Stimulated activated CD8-positive, alpha-beta memory T cell treated with anti-CD3 and anti-CD28 coated beads, Interleukin-4, amount 100 ng/mL, for 24 hours (primary cell): ENCODE data around the gene CBX5.
"Not testable (repeated sequence)": the region's sequence is repeated elsewhere in the genome, so short reads cannot be mapped to it uniquely, and the experiment has no call there.

ENCODE experiments used
- DNase-seq: peaks from one replicate; pipeline ENCODE4 v3.0.0-alpha.2; 2020; ENCODE audit warnings: low read depth

CBX5 gene

GRCh38 chr12:54279632-54280467 is at the start of gene CBX5:
Gene CBX5 (minus strand): TSS chr12:54280122. CDS start chr12:54257650, 22,472 bp downstream.
- peak; percentile 99 for DNase-seq

DNA sequence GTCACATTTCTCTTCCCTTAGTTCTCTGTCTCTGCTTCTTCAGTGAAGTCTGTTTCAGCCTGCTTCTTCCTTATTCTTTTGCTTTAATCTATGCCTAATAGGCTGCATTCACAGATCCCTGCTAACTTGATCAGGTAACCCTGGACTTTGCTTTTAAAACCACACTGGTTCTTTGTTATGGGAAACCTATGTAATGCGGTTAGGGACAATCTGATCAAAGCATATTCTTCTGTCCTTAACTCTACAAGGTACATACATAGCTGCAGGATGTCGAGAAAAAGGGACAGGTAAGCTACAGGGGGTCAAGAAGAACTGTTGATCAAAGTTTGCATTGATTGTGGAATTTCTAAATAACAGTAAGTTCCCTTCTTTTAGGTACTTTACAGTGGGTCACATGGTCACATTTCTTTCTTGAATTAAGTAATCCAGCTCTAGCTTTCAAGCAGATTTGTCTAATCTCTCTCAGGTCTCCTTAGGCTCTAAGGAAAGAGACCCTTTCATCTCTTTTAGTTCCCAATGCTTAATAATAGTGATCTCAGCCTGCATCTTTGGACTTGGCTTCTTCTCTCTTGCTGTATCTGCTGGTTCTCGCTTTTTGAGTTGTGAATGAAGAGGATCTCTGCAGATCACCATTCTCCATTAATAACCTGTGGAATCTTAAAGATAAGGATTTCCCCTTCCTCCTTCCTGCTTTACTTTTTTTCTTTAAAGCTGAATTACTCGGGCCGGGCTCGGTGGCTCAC is 48.8 kb upstream of the CBX5 start:
- DNase-seq, result no peak

DNA sequence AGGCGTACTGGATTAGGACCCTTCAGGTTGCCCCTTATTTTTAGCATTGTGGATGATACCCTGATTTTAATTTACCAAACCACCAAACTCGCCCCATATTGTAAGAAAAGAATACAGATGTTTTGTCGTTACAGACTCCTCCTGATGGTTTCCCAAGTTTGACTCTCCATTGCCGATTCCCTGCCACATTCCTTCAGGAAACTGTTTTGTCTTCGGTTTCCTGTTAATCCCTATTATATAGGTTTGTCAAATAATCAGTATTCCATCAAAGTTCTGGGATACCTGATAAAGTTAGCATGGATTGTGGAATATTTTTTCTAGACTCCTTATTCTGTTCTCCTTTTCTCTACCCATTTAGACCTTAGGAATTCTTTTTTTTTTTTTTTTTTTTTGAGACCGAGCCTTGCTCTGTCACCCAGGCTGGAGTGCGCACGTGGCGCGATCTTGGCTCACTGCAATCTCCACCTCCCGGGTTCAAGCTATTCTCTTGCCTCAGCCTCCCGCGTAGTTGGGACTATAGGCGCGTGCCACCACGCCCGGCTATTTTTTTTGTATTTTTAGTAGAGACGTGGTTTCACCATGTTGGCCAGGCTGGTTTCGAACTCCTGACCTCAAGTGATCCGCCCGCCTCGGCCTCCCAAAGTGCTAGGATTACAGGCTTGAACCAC is 45.7 kb upstream of the CBX5 start:
- DNase-seq, result not testable (repeated sequence)

DNA sequence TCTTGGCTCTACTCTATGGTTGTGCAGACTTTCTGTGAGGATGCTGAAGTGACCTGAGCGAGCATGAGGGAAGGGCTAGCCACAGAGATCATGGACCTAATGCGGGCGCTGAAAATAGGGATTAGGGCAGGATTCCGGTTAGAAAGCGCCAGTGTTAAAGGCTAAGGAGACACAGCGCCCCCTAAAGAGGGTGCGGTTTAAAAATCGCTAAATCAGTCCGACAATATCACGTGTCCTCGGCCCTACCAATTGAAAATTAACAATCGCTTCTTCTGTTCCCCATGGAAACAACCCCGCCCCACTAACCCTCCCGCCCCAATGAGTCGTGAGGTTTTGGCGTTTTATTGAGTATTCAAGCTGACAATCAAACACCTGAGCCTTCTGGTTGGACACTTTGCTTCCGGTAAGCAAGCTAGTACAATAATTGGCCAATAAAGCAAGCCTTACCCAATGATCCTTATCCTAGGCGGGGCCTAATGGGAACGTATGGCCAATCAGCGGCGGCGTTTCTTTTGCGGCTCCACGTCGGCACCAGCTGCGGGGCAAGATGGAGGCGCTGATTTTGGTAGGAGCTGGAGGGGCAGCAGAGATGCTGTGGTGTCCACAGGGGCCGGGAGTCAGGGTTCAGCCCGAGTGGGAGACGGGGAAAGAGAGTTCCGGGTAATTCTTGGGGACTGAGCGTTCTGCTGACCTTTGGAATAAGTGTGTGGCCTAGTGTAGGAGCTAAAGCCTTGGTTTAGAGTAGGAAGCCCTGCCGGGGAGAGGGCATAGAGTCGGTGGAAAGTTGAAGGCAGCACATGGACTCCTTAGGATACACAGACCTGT is 44.9 kb upstream of the CBX5 start, which contains the start of gene COPZ1:
TSS of gene COPZ1 (plus strand) at position 515 of the 825 bp plus-strand sequence. CDS start at position 548, 33 bp downstream.
- peak; percentile 86 for DNase-seq

- DNase-seq, result no peak
Measured at GRCh38 chr12:54321363-54321762, 41.4 kb upstream of the CBX5 start.

GRCh38 chr12:54312309-54312708 is 32.4 kb upstream of the CBX5 start:
- not testable (repeated sequence) for DNase-seq

- no peak for DNase-seq
Measured at GRCh38 chr12:54311051-54311450, 31.1 kb upstream of the CBX5 start.

GRCh38 chr12:54306925-54307741 is 27.2 kb upstream of the CBX5 start:
- DNase-seq, result peak; percentile 16

- no peak for DNase-seq
Measured at GRCh38 chr12:54304187-54304810, 24.4 kb upstream of the CBX5 start.

- no peak for DNase-seq
Measured at GRCh38 chr12:54303640-54304039, 23.7 kb upstream of the CBX5 start.

DNA sequence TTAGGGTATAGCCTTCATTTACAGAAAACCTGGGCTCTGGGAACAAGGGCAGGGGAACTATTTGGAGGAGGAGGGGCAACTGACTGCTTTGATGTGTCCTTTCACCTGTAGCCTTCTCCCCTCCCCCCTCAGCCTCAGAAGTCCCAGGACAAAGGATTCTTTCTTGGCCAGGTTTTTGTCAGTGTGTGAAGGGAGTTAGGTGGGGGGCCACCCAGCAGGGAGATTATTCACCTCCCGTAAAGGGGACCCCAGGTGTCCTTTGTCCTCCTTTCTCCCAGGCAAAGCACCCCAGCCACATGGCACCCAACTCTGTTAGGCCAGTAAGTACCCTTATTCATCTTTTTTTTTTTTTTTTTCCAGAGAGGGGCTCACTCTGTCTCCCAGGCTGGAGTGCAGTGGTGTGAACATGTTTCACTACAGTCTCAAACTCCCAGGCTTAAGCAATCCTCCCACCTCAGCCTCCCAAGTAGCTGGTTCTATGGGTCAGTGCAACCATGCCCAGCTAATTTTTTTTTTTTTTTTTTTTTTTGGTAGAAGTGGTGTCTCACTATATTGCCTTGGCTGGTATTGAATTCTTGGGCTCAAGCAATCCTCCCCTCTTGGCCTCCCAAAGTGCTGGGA is 21.6 kb upstream of the CBX5 start:
- no peak for DNase-seq

DNA sequence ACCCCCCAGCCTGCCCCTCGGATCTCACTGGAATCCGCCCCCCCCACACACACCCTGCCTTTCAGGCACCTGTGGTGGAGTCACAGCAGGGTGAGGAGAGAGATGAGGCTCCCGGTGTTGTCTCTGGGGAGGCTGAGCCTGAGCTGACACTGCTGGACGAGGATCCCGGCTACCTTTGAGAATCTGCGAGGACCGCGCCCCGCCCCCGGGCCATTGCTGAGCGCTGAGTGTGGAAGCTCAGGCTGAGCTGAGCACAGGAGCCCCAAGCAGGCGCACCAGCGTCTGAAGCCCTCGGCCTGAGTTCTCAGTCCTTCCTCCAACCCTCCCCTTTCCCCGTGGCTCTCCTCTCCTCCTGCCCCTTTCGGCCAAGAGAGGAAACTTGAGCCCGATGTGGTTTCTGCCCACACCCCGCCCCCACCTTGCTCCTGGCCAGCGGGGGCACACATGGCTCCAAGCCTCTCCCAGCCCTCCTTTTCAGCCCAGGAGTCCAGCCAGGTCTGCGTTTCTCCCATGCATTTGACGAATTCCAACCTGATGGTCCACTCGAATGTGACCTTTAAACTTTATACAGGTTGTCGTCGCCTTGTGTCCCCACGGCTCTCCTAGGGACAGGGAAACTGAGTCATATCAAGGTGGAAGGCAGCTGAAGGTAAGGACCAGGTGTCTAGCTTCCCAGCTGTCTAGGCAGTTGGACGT is 21.0 kb upstream of the CBX5 start, which contains the start of gene NFE2:
TSS of gene NFE2 (minus strand) at position 284 of the 696 bp plus-strand sequence. CDS start 5,767 bp downstream, outside the sequence.
- DNase-seq, result no peak

DNA sequence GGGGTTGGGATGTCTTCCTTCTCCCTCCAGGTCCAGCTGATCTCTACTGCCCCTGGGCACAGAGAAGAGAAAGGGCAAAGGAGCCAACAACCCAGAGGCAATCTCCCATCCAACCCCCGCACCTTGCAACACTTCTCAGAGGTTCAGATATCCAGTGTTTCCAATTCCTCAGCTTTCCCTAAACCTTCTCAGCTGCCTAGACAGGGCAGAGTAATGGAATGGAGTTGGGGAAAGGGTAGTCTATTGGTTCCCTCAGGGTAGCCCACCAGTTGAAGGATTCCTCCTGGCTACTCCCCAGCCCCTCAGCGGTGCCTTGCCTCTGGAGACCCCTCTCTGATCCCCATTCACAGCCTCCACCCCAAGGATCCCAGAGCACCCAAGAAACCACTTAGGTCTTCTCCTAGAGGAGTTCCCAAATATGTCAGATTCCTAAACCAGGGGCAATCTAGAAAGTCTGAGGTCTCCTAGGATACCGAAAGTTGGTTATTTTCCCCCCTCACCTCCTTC is 20.4 kb upstream of the CBX5 start:
- DNase-seq, result no peak

DNA sequence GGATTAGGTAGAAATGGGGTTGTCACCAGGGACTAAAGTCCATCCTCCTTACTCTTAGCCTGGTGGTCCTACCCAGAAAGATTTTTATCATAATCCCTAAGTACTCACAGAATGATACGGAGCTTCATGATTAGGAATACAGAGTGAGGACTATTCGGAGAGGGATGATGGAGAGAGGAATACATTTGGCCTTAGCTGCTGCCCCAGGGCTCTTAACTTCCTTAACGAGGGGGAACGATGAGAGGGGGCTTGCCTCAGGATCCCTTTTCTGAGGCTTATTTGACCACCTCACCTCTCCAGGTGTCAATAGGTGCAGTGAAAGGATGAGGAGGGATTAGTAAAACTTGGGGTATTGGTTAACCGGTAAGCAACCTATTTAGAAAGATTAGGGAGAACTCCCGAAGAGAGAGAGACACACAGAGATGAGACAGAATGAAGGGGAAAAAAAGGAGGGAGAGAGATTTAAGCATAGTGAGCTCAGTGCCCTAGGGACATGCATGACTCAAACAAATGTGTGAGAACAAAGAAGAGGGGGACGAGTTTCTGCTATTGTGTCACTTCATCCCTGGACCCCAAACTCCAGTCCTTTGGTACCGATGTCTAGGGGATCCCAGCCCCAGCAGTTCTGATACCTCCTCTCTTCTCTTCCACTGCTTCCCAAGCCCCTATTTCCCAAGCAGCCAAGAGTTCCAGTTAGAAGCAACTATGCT is 19.7 kb upstream of the CBX5 start:
- no peak for DNase-seq

- no peak for DNase-seq
Measured at GRCh38 chr12:54298904-54299303, 19.0 kb upstream of the CBX5 start.

- DNase-seq, result no peak
Measured at GRCh38 chr12:54296393-54297099, 16.6 kb upstream of the CBX5 start.

- no peak for DNase-seq
Measured at GRCh38 chr12:54294953-54295566, 15.1 kb upstream of the CBX5 start.
